HFFc6 (cell line): ENCODE measurements around the gene KRTAP9-4. TPM values are rescaled to one million over a fixed set of nuclear protein-coding genes. Genes with fewer than 3 reads are reported as not detected.

Experiments
- DNase-seq: peaks from one replicate; pipeline ENCODE4 v3.0.0-alpha.2; 2018
- H3K27ac Mint-ChIP-seq: 2 replicates; pipeline ENCODE4 v1.8.0; 2020; ENCODE audit warnings: mild to moderate bottlenecking, mixed read lengths
- H3K27me3 Mint-ChIP-seq: 2 replicates; pipeline ENCODE4 v1.8.0; 2021; ENCODE audit warnings: mild to moderate bottlenecking, moderate library complexity, mixed read lengths; ENCODE audit not compliant: insufficient read depth
- H3K36me3 Mint-ChIP-seq: 2 replicates; pipeline ENCODE4 v1.8.0; 2021; ENCODE audit warnings: low read depth, mixed read lengths
- H3K4me1 Mint-ChIP-seq: 2 replicates; pipeline ENCODE4 v1.8.0; 2020; ENCODE audit warnings: low read depth, mixed read lengths
- H3K4me3 Mint-ChIP-seq: 2 replicates; pipeline ENCODE4 v1.8.0; 2020; ENCODE audit warnings: mild to moderate bottlenecking, moderate library complexity, mixed read lengths
- H3K9me3 Mint-ChIP-seq: 2 replicates; pipeline ENCODE4 v1.8.0; 2020; ENCODE audit warnings: mild to moderate bottlenecking, mixed read lengths
- total RNA-seq, 6 experiments: library from RNA; stranded (reverse); fragmentation: NEBNext Ultra II Directional; extraction: Animal tissue kit (Norgen Biotek cat#: 25700); gene quantifications; 2 replicates in 1 of 6; 3 replicates in 5 of 6; pipeline ENCODE4 v1.2.3, GENCODE V29; 2021
- TF ChIP-seq, protein P1 (sequence below): fragments of 200-600 bp; sonication (generic); IDR thresholded peaks from 2 replicates; pipeline ENCODE4 v1.5.0; 2021; ENCODE audit warnings: antibody characterized with exemption, mild to moderate bottlenecking

The KRTAP9-4 gene
- total RNA-seq, 6 experiments from 2014 or later, result not detected

- peaks cover 4% of the 10 kb centered on the region; the same call in 1 of the 2 replicates for H3K9me3 Mint-ChIP-seq
Observed at GRCh38 chr17:41296846-41297245, 47.4 kb downstream of the KRTAP9-4 start.

GRCh38 chr17:41298458-41299135, 49.1 kb downstream of the KRTAP9-4 start:
- Mint-ChIP-seq H3K4me1 (peaks cover 7% of the 10 kb centered on the region), H3K27ac (no peak overlapping the region), H3K4me3 (no peak overlapping the region), H3K27me3 (peaks cover 5% of the 10 kb centered on the region), H3K9me3 (peaks cover 4% of the 10 kb centered on the region; the same call in 1 of the 2 replicates), H3K36me3 (peaks cover 4% of the 10 kb centered on the region)
- TF ChIP-seq, protein P1, sequence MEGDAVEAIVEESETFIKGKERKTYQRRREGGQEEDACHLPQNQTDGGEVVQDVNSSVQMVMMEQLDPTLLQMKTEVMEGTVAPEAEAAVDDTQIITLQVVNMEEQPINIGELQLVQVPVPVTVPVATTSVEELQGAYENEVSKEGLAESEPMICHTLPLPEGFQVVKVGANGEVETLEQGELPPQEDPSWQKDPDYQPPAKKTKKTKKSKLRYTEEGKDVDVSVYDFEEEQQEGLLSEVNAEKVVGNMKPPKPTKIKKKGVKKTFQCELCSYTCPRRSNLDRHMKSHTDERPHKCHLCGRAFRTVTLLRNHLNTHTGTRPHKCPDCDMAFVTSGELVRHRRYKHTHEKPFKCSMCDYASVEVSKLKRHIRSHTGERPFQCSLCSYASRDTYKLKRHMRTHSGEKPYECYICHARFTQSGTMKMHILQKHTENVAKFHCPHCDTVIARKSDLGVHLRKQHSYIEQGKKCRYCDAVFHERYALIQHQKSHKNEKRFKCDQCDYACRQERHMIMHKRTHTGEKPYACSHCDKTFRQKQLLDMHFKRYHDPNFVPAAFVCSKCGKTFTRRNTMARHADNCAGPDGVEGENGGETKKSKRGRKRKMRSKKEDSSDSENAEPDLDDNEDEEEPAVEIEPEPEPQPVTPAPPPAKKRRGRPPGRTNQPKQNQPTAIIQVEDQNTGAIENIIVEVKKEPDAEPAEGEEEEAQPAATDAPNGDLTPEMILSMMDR, result no peak
- DNase-seq, result no peak

More at GRCh38 chr17:41296846-41297245, 47.4 kb downstream of the KRTAP9-4 start:
- no peak for DNase-seq
- Mint-ChIP-seq H3K27me3 (peaks cover 5% of the 10 kb centered on the region), H3K4me3 (no peak overlapping the region), H3K36me3 (peaks cover 4% of the 10 kb centered on the region), H3K4me1 (peaks cover 7% of the 10 kb centered on the region), H3K27ac (no peak overlapping the region)
- TF ChIP-seq, protein P1, result no peak

Other genes with a start within 250 kb of the KRTAP9-4 start
- gene KRTAP3-2, start 249.8 kb upstream of the KRTAP9-4 start, total RNA-seq, result not detected
- 10 to 100 TPM in 1 of 6 experiments, 1 to 10 TPM in 5; 2.5 to 10.2 (median 3.3) TPM for gene KRTAP3-1, start 240.6 kb upstream of the KRTAP9-4 start, total RNA-seq
- 100 to 1,000 TPM in 1 of 6 experiments, 10 to 100 TPM in 5; 61.6 to 114 (median 76.8) TPM for gene KRTAP1-5, start 222.5 kb upstream of the KRTAP9-4 start, total RNA-seq
- not detected for gene KRTAP1-4, start 219.5 kb upstream of the KRTAP9-4 start, total RNA-seq
- not detected for gene KRTAP1-3, start 214.8 kb upstream of the KRTAP9-4 start, total RNA-seq
- 1 to 10 TPM in 1 of 6 experiments, under 1 TPM in 5; 0.21 to 1.1 (median 0.50) TPM for gene KRTAP1-1, start 208.2 kb upstream of the KRTAP9-4 start, total RNA-seq
- under 1 TPM in 1 of 6 experiments, not detected in 5; 0.38 TPM for gene KRTAP2-1, start 202.4 kb upstream of the KRTAP9-4 start, total RNA-seq
- under 1 TPM in 4 of 6 experiments, not detected in 2; 0.46 to 0.96 (median 0.53) TPM for gene KRTAP2-2, start 194.5 kb upstream of the KRTAP9-4 start, total RNA-seq
- gene KRTAP2-3, start 189.6 kb upstream of the KRTAP9-4 start, total RNA-seq, result 100 to 1,000 TPM in 1 of 6 experiments, 10 to 100 TPM in 5; 30.3 to 105 (median 44.4) TPM
- not detected for gene KRTAP2-4, start 183.8 kb upstream of the KRTAP9-4 start, total RNA-seq
- gene KRTAP4-7, start 165.5 kb upstream of the KRTAP9-4 start, total RNA-seq, result not detected
- gene KRTAP4-8, start 151.5 kb upstream of the KRTAP9-4 start, total RNA-seq, result not detected
- gene KRTAP4-16, start 147.5 kb upstream of the KRTAP9-4 start, total RNA-seq, result not detected
- gene KRTAP4-9, start 144.3 kb upstream of the KRTAP9-4 start, total RNA-seq, result under 1 TPM in 2 of 6 experiments, not detected in 4; 0.85 to 0.90 TPM
- not detected for gene KRTAP4-11, start 131.3 kb upstream of the KRTAP9-4 start, total RNA-seq
- gene KRTAP4-12, start 125.5 kb upstream of the KRTAP9-4 start, total RNA-seq, result 1 to 10 TPM; 6.1 to 8.4 (median 6.7) TPM
- not detected for gene KRTAP4-6, start 109.1 kb upstream of the KRTAP9-4 start, total RNA-seq
- not detected for gene KRTAP4-5, start 99.9 kb upstream of the KRTAP9-4 start, total RNA-seq
- gene KRTAP4-4, start 88.9 kb upstream of the KRTAP9-4 start, total RNA-seq, result not detected
- gene KRTAP4-3, start 81.5 kb upstream of the KRTAP9-4 start, total RNA-seq, result not detected
- gene KRTAP4-2, start 71.5 kb upstream of the KRTAP9-4 start, total RNA-seq, result not detected
- gene KRTAP4-1, start 64.8 kb upstream of the KRTAP9-4 start, total RNA-seq, result not detected
- not detected for gene KRTAP9-1, start 59.8 kb upstream of the KRTAP9-4 start, total RNA-seq
- not detected for gene KRTAP9-2, start 23.0 kb upstream of the KRTAP9-4 start, total RNA-seq
- not detected for gene KRTAP9-3, start 17.2 kb upstream of the KRTAP9-4 start, total RNA-seq
- gene KRTAP9-8, start 11.7 kb upstream of the KRTAP9-4 start, total RNA-seq, result not detected
- gene KRTAP9-9, start 5.7 kb downstream of the KRTAP9-4 start, total RNA-seq, result not detected
- not detected for gene KRTAP9-6, start 15.7 kb downstream of the KRTAP9-4 start, total RNA-seq
- gene KRTAP9-7, start 26.0 kb downstream of the KRTAP9-4 start, total RNA-seq, result not detected
- not detected for gene KRTAP29-1, start 53.2 kb downstream of the KRTAP9-4 start, total RNA-seq
- gene KRTAP16-1, start 59.6 kb downstream of the KRTAP9-4 start, total RNA-seq, result not detected
- not detected for gene KRTAP17-1, start 66.0 kb downstream of the KRTAP9-4 start, total RNA-seq
- gene KRT33A, start 101.1 kb downstream of the KRTAP9-4 start, total RNA-seq, result not detected
- gene KRT33B, start 120.1 kb downstream of the KRTAP9-4 start, total RNA-seq, result 1 to 10 TPM in 2 of 6 experiments, under 1 TPM in 4; 0.75 to 2.5 (median 0.96) TPM
- 100 to 1,000 TPM in 2 of 6 experiments, 10 to 100 TPM in 4; 58.8 to 247 (median 71.3) TPM for gene KRT34, start 132.6 kb downstream of the KRTAP9-4 start, total RNA-seq
- gene KRT31, start 147.9 kb downstream of the KRTAP9-4 start, total RNA-seq, result under 1 TPM in 2 of 6 experiments, not detected in 4; 0.09 to 0.14 TPM
- gene KRT37, start 174.9 kb downstream of the KRTAP9-4 start, total RNA-seq, result not detected
- under 1 TPM; 0.25 to 0.62 (median 0.43) TPM for gene KRT38, start 191.3 kb downstream of the KRTAP9-4 start, total RNA-seq
- under 1 TPM in 2 of 6 experiments, not detected in 4; 0.14 TPM for gene KRT32, start 217.7 kb downstream of the KRTAP9-4 start, total RNA-seq
- gene KRT35, start 231.5 kb downstream of the KRTAP9-4 start, total RNA-seq, result not detected
- gene KRT36, start 240.2 kb downstream of the KRTAP9-4 start, total RNA-seq, result not detected